Stimulated activated CD4-positive, alpha-beta T cell treated with anti-CD3 and anti-CD28 coated beads, TNF-alpha, amount 100 ng/mL, for 1 hour (primary cell): Measurements from ENCODE around the gene GOLGA1.
"Not testable (repeated sequence)": the region's sequence is repeated elsewhere in the genome, so short reads cannot be mapped to it uniquely, and the experiment has no call there.

Experiments
- DNase-seq, 3 donors: peaks; one replicate each; pipeline ENCODE4 v3.0.0-alpha.2; 2020; ENCODE audit warnings: low read depth in 3 of 3, low spot score in 1 of 3

Gene GOLGA1

GRCh38 chr9:124940894-124941678 is at the start of gene GOLGA1:
Gene GOLGA1 (minus strand): TSS chr9:124941083. CDS start chr9:124938711, 2,372 bp downstream.
- peak; percentile 76 to 88 (median 86) for DNase-seq

GRCh38 chr9:124983698-124984097 is 42.8 kb upstream of the GOLGA1 start:
- DNase-seq, result no peak

GRCh38 chr9:124980431-124980830 is 39.5 kb upstream of the GOLGA1 start:
- DNase-seq, result no peak

GRCh38 chr9:124975131-124975530 is 34.2 kb upstream of the GOLGA1 start:
- DNase-seq, result no peak

GRCh38 chr9:124973807-124974206 is 32.9 kb upstream of the GOLGA1 start:
- no peak for DNase-seq

- DNase-seq, result no peak
Measured at GRCh38 chr9:124972241-124972770, 31.4 kb upstream of the GOLGA1 start.

GRCh38 chr9:124969401-124969800 is 28.5 kb upstream of the GOLGA1 start:
- DNase-seq, result no peak

- no peak for DNase-seq
Measured at GRCh38 chr9:124968238-124968637, 27.4 kb upstream of the GOLGA1 start.

GRCh38 chr9:124965775-124966568 is 25.1 kb upstream of the GOLGA1 start:
- DNase-seq, result not testable (repeated sequence)

- DNase-seq, result no peak
Measured at GRCh38 chr9:124964604-124965003, 23.7 kb upstream of the GOLGA1 start.

- DNase-seq, result no peak
Measured at GRCh38 chr9:124964056-124964455, 23.2 kb upstream of the GOLGA1 start.

GRCh38 chr9:124960409-124960752 is 19.5 kb upstream of the GOLGA1 start:
- DNase-seq, result no peak

GRCh38 chr9:124959671-124960408 is 19.0 kb upstream of the GOLGA1 start:
- DNase-seq, result not testable (repeated sequence)

- DNase-seq, result no peak
Measured at GRCh38 chr9:124954255-124954654, 13.4 kb upstream of the GOLGA1 start.

GRCh38 chr9:124950050-124950718 is 9.3 kb upstream of the GOLGA1 start:
- no peak for DNase-seq

- DNase-seq, result no peak
Measured at GRCh38 chr9:124949387-124949786, 8.5 kb upstream of the GOLGA1 start.

- DNase-seq, result no peak
Measured at GRCh38 chr9:124947727-124948391, 7.0 kb upstream of the GOLGA1 start.

- DNase-seq, result no peak
Measured at GRCh38 chr9:124946167-124946566, 5.3 kb upstream of the GOLGA1 start.

- peak; percentile 27 to 34 (median 29) for DNase-seq
Measured at GRCh38 chr9:124941679-124942561, 1.0 kb upstream of the GOLGA1 start.
